DMS153 treated with DMSO at 0.1 percent for 48 hours (cell line): ENCODE results near the gene TSHZ1.

ENCODE experiments used
- DNase-seq: peaks from one replicate; lab custom pipeline; 2025; ENCODE audit not compliant: unreplicated experiment; lab: John Stamatoyannopoulos, UW

TSHZ1 gene

GRCh38 chr18:75335511-75335910 is 124.9 kb downstream of the TSHZ1 start:
- DNase-seq = no peak

- DNase-seq = no peak
These were observed 126.2 kb downstream of the TSHZ1 start for GRCh38 chr18:75336767-75337166.

GRCh38 chr18:75337348-75337747 is 126.8 kb downstream of the TSHZ1 start:
- DNase-seq = no peak

- DNase-seq = no peak
These were observed 128.0 kb downstream of the TSHZ1 start for GRCh38 chr18:75338631-75339030.
